ENCODE results near the gene SLC2A9.
A peak's percentile ranks its signal among the peaks of the same experiment; 100 is the strongest.

- TF ChIP-seq, protein P1, sequence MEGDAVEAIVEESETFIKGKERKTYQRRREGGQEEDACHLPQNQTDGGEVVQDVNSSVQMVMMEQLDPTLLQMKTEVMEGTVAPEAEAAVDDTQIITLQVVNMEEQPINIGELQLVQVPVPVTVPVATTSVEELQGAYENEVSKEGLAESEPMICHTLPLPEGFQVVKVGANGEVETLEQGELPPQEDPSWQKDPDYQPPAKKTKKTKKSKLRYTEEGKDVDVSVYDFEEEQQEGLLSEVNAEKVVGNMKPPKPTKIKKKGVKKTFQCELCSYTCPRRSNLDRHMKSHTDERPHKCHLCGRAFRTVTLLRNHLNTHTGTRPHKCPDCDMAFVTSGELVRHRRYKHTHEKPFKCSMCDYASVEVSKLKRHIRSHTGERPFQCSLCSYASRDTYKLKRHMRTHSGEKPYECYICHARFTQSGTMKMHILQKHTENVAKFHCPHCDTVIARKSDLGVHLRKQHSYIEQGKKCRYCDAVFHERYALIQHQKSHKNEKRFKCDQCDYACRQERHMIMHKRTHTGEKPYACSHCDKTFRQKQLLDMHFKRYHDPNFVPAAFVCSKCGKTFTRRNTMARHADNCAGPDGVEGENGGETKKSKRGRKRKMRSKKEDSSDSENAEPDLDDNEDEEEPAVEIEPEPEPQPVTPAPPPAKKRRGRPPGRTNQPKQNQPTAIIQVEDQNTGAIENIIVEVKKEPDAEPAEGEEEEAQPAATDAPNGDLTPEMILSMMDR (IDR thresholded peaks at IDR 0.05; ENCODE audit: poor library complexity, severe bottlenecking) = peak; percentile 70
- TF ChIP-seq SMC3 (conservative IDR thresholded peaks at IDR 0.05; ENCODE audit: poor library complexity) (peak; percentile 81), POLR2AphosphoS5 (IDR thresholded peaks at IDR 0.05) (no peak), RAD21 (conservative IDR thresholded peaks at IDR 0.05) (peak; percentile 74), EP300 (conservative IDR thresholded peaks at IDR 0.05; ENCODE audit: poor library complexity, severe bottlenecking) (no peak), EZH2 (IDR thresholded peaks at IDR 0.05; ENCODE audit: borderline replicate concordance, insufficient read depth, low read length, poor library complexity, severe bottlenecking) (no peak)
These were observed 6.0 kb downstream of the SLC2A9 start for GRCh38 chr4:10015140-10015753.
